GM12865 (cell line): Measurements from ENCODE around the gene SEC61G.

ENCODE experiments used
- DNase-seq: peaks from one replicate; pipeline ENCODE4 v3.0.0; 2010; ENCODE audit warnings: low read depth
- H3K4me3 ChIP-seq: 2 replicates; pipeline ENCODE4 v1.5.1; 2011; ENCODE audit warnings: mild to moderate bottlenecking, low read depth, low read length, control low read depth
- TF ChIP-seq, protein P1 (sequence below): IDR thresholded peaks from 2 replicates; pipeline ENCODE4 v1.5.1; 2011; ENCODE audit warnings: low read length, control low read depth, low read depth, inconsistent platforms; ENCODE audit not compliant: insufficient read depth; ENCODE audit errors: missing control alignments

The SEC61G gene

DNA sequence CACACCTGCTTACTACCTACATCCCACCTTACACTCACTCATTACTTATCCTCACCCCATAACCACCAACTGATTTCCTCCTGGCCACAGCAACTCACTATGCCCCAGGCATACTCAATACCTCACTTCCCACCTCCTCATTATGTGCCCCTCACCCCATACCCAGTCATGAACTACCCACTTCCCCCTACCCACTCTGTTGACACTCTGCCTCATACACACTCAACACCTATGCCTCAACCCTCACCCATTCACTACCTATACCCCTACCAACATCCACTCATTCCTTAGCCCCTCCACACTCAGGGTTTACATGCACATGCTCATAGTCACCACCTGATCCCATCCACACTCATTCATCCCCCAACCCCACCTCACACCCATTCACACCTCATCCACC lies 39.6 kb downstream of the SEC61G start:
- H3K4me3 ChIP-seq, result no peak overlapping the region
- DNase-seq, result no peak
- TF ChIP-seq, protein P1, sequence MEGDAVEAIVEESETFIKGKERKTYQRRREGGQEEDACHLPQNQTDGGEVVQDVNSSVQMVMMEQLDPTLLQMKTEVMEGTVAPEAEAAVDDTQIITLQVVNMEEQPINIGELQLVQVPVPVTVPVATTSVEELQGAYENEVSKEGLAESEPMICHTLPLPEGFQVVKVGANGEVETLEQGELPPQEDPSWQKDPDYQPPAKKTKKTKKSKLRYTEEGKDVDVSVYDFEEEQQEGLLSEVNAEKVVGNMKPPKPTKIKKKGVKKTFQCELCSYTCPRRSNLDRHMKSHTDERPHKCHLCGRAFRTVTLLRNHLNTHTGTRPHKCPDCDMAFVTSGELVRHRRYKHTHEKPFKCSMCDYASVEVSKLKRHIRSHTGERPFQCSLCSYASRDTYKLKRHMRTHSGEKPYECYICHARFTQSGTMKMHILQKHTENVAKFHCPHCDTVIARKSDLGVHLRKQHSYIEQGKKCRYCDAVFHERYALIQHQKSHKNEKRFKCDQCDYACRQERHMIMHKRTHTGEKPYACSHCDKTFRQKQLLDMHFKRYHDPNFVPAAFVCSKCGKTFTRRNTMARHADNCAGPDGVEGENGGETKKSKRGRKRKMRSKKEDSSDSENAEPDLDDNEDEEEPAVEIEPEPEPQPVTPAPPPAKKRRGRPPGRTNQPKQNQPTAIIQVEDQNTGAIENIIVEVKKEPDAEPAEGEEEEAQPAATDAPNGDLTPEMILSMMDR, result no peak

DNA sequence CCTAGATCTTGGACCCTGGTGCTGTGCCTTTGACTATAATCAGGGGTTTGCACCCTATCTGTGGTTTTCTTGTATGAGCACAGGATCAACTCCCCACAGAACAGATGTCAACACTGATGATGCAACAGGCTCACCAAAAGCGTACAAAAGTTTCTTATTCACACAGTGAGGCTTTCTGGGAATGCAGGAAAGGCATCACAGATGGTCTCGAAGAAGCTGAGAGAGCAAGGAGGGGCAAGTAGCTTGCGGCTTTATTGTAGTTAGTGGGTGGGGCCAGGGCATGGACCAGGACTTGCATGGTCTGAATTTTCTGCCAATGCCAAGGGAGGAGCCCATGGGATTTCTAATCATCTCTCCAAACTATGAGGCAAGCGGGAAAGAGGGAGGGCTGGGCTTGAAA lies 46.2 kb downstream of the SEC61G start:
- no peak overlapping the region for H3K4me3 ChIP-seq
- TF ChIP-seq, protein P1, result no peak
- no peak for DNase-seq

DNA sequence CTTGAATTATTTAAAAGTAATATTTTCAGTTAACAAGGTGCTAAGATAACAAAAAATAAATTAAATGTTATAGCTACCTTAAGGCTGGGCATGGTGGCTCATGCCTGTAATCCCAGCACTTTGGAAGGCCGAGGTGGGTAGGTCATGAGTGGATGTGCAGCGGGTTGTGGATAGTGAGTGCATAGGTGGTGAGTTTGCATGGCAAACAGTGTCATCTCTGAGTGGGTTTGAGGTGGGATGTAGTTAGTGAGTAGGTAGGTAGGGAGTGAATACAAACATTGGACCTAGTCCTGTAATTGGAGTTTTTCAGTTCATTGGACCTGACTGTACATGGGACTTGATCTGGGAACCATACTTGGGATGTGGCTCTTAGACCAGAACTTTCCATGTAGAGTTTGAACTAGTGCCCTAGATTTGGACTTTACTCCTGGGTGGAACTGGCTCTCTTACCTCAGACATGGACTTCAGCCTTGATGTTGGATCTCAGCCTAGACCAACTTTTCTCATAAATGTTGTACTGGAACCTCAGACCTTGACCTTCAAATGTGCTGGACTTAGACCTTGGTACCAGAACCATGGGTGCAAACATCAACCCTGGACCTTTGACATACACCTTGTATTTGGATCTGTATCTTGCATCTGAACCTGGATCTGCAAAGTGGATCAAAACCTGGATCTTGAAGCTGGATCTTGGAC lies 47.0 kb downstream of the SEC61G start:
- no peak overlapping the region for H3K4me3 ChIP-seq
- no peak for DNase-seq
- TF ChIP-seq, protein P1, result no peak

DNA sequence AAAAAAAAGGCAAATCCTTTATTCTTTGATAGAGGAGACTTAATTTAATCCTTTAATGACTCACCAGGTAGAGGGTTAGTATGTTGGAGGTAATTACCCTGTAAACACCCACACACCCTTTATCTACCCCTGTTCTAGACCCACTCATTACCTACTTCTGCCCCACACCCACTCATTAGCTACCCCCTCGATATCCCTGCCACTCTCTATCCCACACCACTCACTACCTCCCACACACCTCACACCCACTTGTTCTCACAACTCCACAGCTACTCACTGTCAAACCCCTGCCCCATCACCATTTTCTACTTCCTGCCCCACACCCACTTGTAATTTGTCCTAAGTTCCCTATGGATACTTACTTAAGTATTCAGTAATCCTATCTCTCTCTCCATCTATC lies 49.7 kb downstream of the SEC61G start:
- H3K4me3 ChIP-seq, result no peak overlapping the region
- DNase-seq, result no peak
- TF ChIP-seq, protein P1, result no peak

DNA sequence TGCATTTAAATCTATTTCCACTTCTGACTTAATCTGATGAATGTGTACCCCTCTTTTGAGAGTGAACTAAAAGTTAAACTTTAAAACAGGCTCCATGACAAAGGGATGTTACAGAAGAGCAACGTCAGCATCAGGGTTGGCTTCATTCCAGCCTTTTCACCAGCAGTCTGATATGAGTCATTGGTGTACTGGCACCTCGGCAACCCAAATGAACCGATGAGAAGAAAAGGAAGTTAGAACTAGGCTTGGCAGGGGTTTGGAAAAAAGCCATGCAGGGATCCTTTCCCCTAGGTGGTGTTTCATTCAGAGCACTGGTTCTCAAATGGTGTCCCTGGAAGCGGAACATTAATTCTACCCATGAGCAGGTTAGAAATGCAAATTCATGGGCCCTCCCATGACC lies 53.6 kb downstream of the SEC61G start:
- peak; percentile 11 for DNase-seq
- no peak overlapping the region for H3K4me3 ChIP-seq
- TF ChIP-seq, protein P1, result no peak

DNA sequence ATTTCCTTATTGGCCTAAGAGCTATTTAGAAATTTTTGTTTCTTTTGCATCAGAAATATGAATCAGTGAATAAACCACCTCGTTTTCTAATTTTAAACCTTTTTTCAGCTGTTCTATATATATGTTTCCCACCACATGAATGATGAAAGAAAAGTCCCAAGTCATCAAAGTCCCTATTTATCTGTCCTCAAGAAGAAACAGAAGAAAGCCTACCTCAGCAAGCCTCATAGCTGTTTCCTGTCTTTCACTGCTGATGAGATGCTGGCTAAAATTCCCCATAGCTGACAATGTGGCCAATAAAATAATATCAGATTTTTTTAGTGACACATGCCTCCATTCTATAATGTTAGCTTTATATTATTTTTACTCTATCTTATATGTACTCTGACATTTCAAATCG lies 54.2 kb downstream of the SEC61G start:
- H3K4me3 ChIP-seq, result no peak overlapping the region
- no peak for DNase-seq
- TF ChIP-seq, protein P1, result no peak
